Natural killer cell treated with Interleukin-12 subunit alpha and Interleukin-12 subunit beta and Interleukin-15 and Interleukin-18, amount 100 ng/mL, for 72 hours (primary cell): ENCODE measurements around the gene TSPAN33. TPM values are rescaled to one million over a fixed set of nuclear protein-coding genes. Genes with fewer than 3 reads are reported as not detected.
A peak's percentile ranks its signal among the peaks of the same experiment; 100 is the strongest.

ENCODE experiments used
- ATAC-seq, 2 donors: fragments of 150-1000 bp; cut with Tn5 transposase in 1 of 2; sonication (Bioruptor Pico), chemical (Tn5 transposase) in 1 of 2; 2 replicates each; pipeline ENCODE4 v1.10.0; 2021
- DNase-seq: peaks from one replicate; pipeline ENCODE4 v3.0.0; 2022; ENCODE audit warnings: low spot score
- H3K27ac Mint-ChIP-seq, 2 donors: 1 replicate in 1 of 2; 2 replicates in 1 of 2; pipeline ENCODE4 v1.8.0; 2022; ENCODE audit warnings: mixed read lengths in 2 of 2, mild to moderate bottlenecking in 1 of 2, moderate library complexity in 1 of 2
- H3K27me3 Mint-ChIP-seq, 2 donors: 1 replicate in 1 of 2; 2 replicates in 1 of 2; pipeline ENCODE4 v1.8.0; 2022; ENCODE audit warnings: mixed read lengths in 2 of 2
- H3K36me3 Mint-ChIP-seq: one replicate; pipeline ENCODE4 v1.8.0; 2022; ENCODE audit warnings: mixed read lengths
- H3K4me1 Mint-ChIP-seq, 2 donors: 1 replicate in 1 of 2; 2 replicates in 1 of 2; pipeline ENCODE4 v1.8.0; 2022; ENCODE audit warnings: low read depth in 2 of 2, mixed read lengths in 2 of 2, mild to moderate bottlenecking in 1 of 2
- H3K4me3 Mint-ChIP-seq: one replicate; pipeline ENCODE4 v1.8.0; 2022; ENCODE audit warnings: mixed read lengths
- H3K9me3 Mint-ChIP-seq: 2 replicates; pipeline ENCODE4 v1.8.0; 2022; ENCODE audit warnings: mixed read lengths
- total RNA-seq, 2 donors: library from RNA; stranded (reverse); gene quantifications; one replicate each; pipeline ENCODE4 v1.2.3, GENCODE V29; 2022

Gene TSPAN33
- total RNA-seq, 2 donors from 2014 or later = 17.0 to 74.0 TPM

GRCh38 chr7:129122078-129122750 lies 22.3 kb upstream of the TSPAN33 start:
- Mint-ChIP-seq H3K9me3 (peaks cover 8% of the 10 kb centered on the region), H3K36me3 (peaks cover 15% of the 10 kb centered on the region), H3K4me1 (peaks cover 33 to 46% of the 10 kb centered on the region in 2 donors), H3K27me3 (peaks cover 4 to 22% of the 10 kb centered on the region in 2 donors), H3K4me3 (peak overlapping the region; percentile 65), H3K27ac (peak overlapping the region; percentile 81 to 93)
- DNase-seq = no peak
- no peak for ATAC-seq

- Mint-ChIP-seq H3K27me3 (peaks cover 4 to 14% of the 10 kb centered on the region in 2 donors), H3K9me3 (peaks cover 8% of the 10 kb centered on the region), H3K4me1 (peaks cover 33 to 46% of the 10 kb centered on the region in 2 donors), H3K4me3 (peak overlapping the region; percentile 65), H3K27ac (peak overlapping the region; percentile 81 to 93), H3K36me3 (peaks cover 15% of the 10 kb centered on the region)
- DNase-seq (peak; percentile 84), ATAC-seq (peak; percentile 81 to 93)
Measured at GRCh38 chr7:129122751-129123509, 21.6 kb upstream of the TSPAN33 start.

- Mint-ChIP-seq H3K36me3 (peaks cover 15% of the 10 kb centered on the region), H3K4me3 (peak overlapping the region; percentile 65), H3K4me1 (peaks cover 33 to 46% of the 10 kb centered on the region in 2 donors), H3K27me3 (peaks cover 4 to 14% of the 10 kb centered on the region in 2 donors), H3K27ac (peak overlapping the region; percentile 81 to 93), H3K9me3 (peaks cover 8% of the 10 kb centered on the region)
- ATAC-seq = no peak
- DNase-seq = no peak
Measured at GRCh38 chr7:129123510-129123857, 21.0 kb upstream of the TSPAN33 start.

- no peak for DNase-seq
- ATAC-seq = no peak
- Mint-ChIP-seq H3K27me3 (peaks cover 0 to 9% of the 10 kb centered on the region in 2 donors), H3K4me1 (peaks cover 26 to 32% of the 10 kb centered on the region in 2 donors), H3K36me3 (peaks cover 7% of the 10 kb centered on the region), H3K27ac (no peak overlapping the region), H3K9me3 (no peaks in the 10 kb centered on the region), H3K4me3 (no peak overlapping the region)
Measured at GRCh38 chr7:129126314-129126713, 18.2 kb upstream of the TSPAN33 start.

- H3K36me3 Mint-ChIP-seq = peaks cover 1% of the 10 kb centered on the region
- H3K27me3 Mint-ChIP-seq = peaks cover 0 to 9% of the 10 kb centered on the region in 2 donors
- no peak overlapping the region for H3K4me3 Mint-ChIP-seq
- H3K9me3 Mint-ChIP-seq = no peaks in the 10 kb centered on the region
- no peak for DNase-seq
- no peak for ATAC-seq
- H3K27ac Mint-ChIP-seq = no peak overlapping the region
- peaks cover 19 to 24% of the 10 kb centered on the region in 2 donors for H3K4me1 Mint-ChIP-seq
Measured at GRCh38 chr7:129127154-129127553, 17.4 kb upstream of the TSPAN33 start.

- Mint-ChIP-seq H3K27ac (no peak overlapping the region), H3K27me3 (peaks cover 0 to 9% of the 10 kb centered on the region in 2 donors), H3K36me3 (no peaks in the 10 kb centered on the region), H3K4me1 (peaks cover 15 to 20% of the 10 kb centered on the region in 2 donors), H3K9me3 (no peaks in the 10 kb centered on the region), H3K4me3 (no peak overlapping the region)
- no peak for DNase-seq
- no peak for ATAC-seq
Measured at GRCh38 chr7:129127601-129128000, 16.9 kb upstream of the TSPAN33 start.

- ATAC-seq (no peak), DNase-seq (no peak)
- Mint-ChIP-seq H3K27ac (peak overlapping the region; percentile 43 to 76), H3K36me3 (no peaks in the 10 kb centered on the region), H3K9me3 (peaks cover 3% of the 10 kb centered on the region), H3K27me3 (no peaks in the 10 kb centered on the region), H3K4me3 (no peak overlapping the region), H3K4me1 (peaks cover 27 to 32% of the 10 kb centered on the region in 2 donors)
Measured at GRCh38 chr7:129134356-129134987, 10.0 kb upstream of the TSPAN33 start.

- DNase-seq = no peak
- Mint-ChIP-seq H3K27me3 (no peaks in the 10 kb centered on the region), H3K4me3 (peak overlapping the region; percentile 54), H3K4me1 (peaks cover 27 to 34% of the 10 kb centered on the region in 2 donors), H3K27ac (peak overlapping the region; percentile 80 to 97), H3K9me3 (peaks cover 3% of the 10 kb centered on the region), H3K36me3 (no peaks in the 10 kb centered on the region)
- ATAC-seq = peak; percentile 83 to 88
Measured at GRCh38 chr7:129136887-129137642, 7.4 kb upstream of the TSPAN33 start.

GRCh38 chr7:129143724-129144094 lies 798 bp upstream of the TSPAN33 start:
- DNase-seq (no peak), ATAC-seq (no peak)
- H3K9me3 Mint-ChIP-seq = peaks cover under 1% of the 10 kb centered on the region
- H3K4me1 Mint-ChIP-seq = peaks cover 11 to 44% of the 10 kb centered on the region in 2 donors
- peak overlapping the region in 1 of 2 donors; percentile 80 for H3K27ac Mint-ChIP-seq
- H3K4me3 Mint-ChIP-seq = peak overlapping the region; percentile 92
- H3K36me3 Mint-ChIP-seq = no peaks in the 10 kb centered on the region
- H3K27me3 Mint-ChIP-seq = peaks cover 13 to 44% of the 10 kb centered on the region in 2 donors

- H3K36me3 Mint-ChIP-seq = no peaks in the 10 kb centered on the region
- H3K27me3 Mint-ChIP-seq = peaks cover 13 to 44% of the 10 kb centered on the region in 2 donors
- peak overlapping the region in 1 of 2 donors; percentile 83 for H3K27ac Mint-ChIP-seq
- H3K4me1 Mint-ChIP-seq = peaks cover 10 to 48% of the 10 kb centered on the region in 2 donors
- ATAC-seq (peak in 1 of 2 donors; percentile 21), DNase-seq (no peak)
- peak overlapping the region; percentile 79 for H3K4me3 Mint-ChIP-seq
- H3K9me3 Mint-ChIP-seq = no peaks in the 10 kb centered on the region
Measured at GRCh38 chr7:129144834-129145668, 544 bp downstream of the TSPAN33 start.

GRCh38 chr7:129146237-129146979 lies 1.9 kb downstream of the TSPAN33 start:
- Mint-ChIP-seq H3K4me1 (peaks cover 10 to 46% of the 10 kb centered on the region in 2 donors), H3K9me3 (no peaks in the 10 kb centered on the region), H3K27ac (peak overlapping the region in 1 of 2 donors; percentile 83), H3K36me3 (no peaks in the 10 kb centered on the region), H3K27me3 (peaks cover 13 to 44% of the 10 kb centered on the region in 2 donors), H3K4me3 (peak overlapping the region; percentile 79)
- DNase-seq = no peak
- ATAC-seq = peak in 1 of 2 donors; percentile 29

GRCh38 chr7:129147731-129148130 lies 3.2 kb downstream of the TSPAN33 start:
- H3K27ac Mint-ChIP-seq = peak overlapping the region in 1 of 2 donors; percentile 83
- H3K4me3 Mint-ChIP-seq = no peak overlapping the region
- H3K9me3 Mint-ChIP-seq = no peaks in the 10 kb centered on the region
- H3K27me3 Mint-ChIP-seq = peaks cover 13 to 41% of the 10 kb centered on the region in 2 donors
- H3K36me3 Mint-ChIP-seq = no peaks in the 10 kb centered on the region
- H3K4me1 Mint-ChIP-seq = peaks cover 10 to 46% of the 10 kb centered on the region in 2 donors
- DNase-seq (no peak), ATAC-seq (no peak)
